DMS53 (cell line): ENCODE measurements around the gene KAZN.

ENCODE experiments used
- DNase-seq: peaks from one replicate; lab custom pipeline; 2025; lab: John Stamatoyannopoulos, UW

The KAZN gene

GRCh38 chr1:15008783-15009729 lies 410.6 kb downstream of the KAZN start:
- DNase-seq: no peak

GRCh38 chr1:15011160-15011559 lies 412.7 kb downstream of the KAZN start:
- no peak for DNase-seq

GRCh38 chr1:15011661-15012060 lies 413.2 kb downstream of the KAZN start:
- no peak for DNase-seq

GRCh38 chr1:15012822-15013221 lies 414.3 kb downstream of the KAZN start:
- DNase-seq: no peak

- DNase-seq: no peak
Observed at GRCh38 chr1:15013767-15014166, 415.3 kb downstream of the KAZN start.

GRCh38 chr1:15014516-15014915 lies 416.0 kb downstream of the KAZN start:
- no peak for DNase-seq

- no peak for DNase-seq
Observed at GRCh38 chr1:15016001-15016400, 417.5 kb downstream of the KAZN start.

- no peak for DNase-seq
Observed at GRCh38 chr1:15016526-15016925, 418.0 kb downstream of the KAZN start.

GRCh38 chr1:15017120-15017519 lies 418.6 kb downstream of the KAZN start:
- no peak for DNase-seq

- no peak for DNase-seq
Observed at GRCh38 chr1:15018767-15019166, 420.3 kb downstream of the KAZN start.

GRCh38 chr1:15020943-15021745 lies 422.7 kb downstream of the KAZN start:
- DNase-seq: no peak

- no peak for DNase-seq
Observed at GRCh38 chr1:15022048-15022447, 423.6 kb downstream of the KAZN start.

- DNase-seq: no peak
Observed at GRCh38 chr1:15023205-15023604, 424.7 kb downstream of the KAZN start.

GRCh38 chr1:15023976-15024375 lies 425.5 kb downstream of the KAZN start:
- DNase-seq: no peak

- no peak for DNase-seq
Observed at GRCh38 chr1:15026117-15026489, 427.6 kb downstream of the KAZN start.

GRCh38 chr1:15027515-15027986 lies 429.1 kb downstream of the KAZN start:
- peak; percentile 36 for DNase-seq

GRCh38 chr1:15028102-15028501 lies 429.6 kb downstream of the KAZN start:
- no peak for DNase-seq

- DNase-seq: no peak
Observed at GRCh38 chr1:15028616-15029015, 430.1 kb downstream of the KAZN start.

GRCh38 chr1:15029036-15029435 lies 430.6 kb downstream of the KAZN start:
- no peak for DNase-seq

GRCh38 chr1:15029786-15030185 lies 431.3 kb downstream of the KAZN start:
- no peak for DNase-seq

- DNase-seq: no peak
Observed at GRCh38 chr1:15031251-15031933, 432.9 kb downstream of the KAZN start.

GRCh38 chr1:15033264-15033663 lies 434.8 kb downstream of the KAZN start:
- no peak for DNase-seq
